Left ventricle myocardium inferior (tissue), 1 donor: ENCODE measurements around the gene ARSG. TPM values are rescaled to one million over a fixed set of nuclear protein-coding genes. Genes with fewer than 3 reads are reported as not detected.

Experiments used
- DNase-seq: peaks from one replicate; pipeline ENCODE4 v3.0.0-alpha.2; 2020
- H3K27ac ChIP-seq: fragments of 200-600 bp; replicated peaks from 2 replicates; pipeline ENCODE4 v1.8.0; 2021
- H3K27me3 ChIP-seq: fragments of 200-600 bp; 2 replicates; pipeline ENCODE4 v1.8.0; 2021; ENCODE audit warnings: low read depth
- H3K36me3 ChIP-seq: fragments of 200-600 bp; 2 replicates; pipeline ENCODE4 v1.8.0; 2021
- H3K4me1 ChIP-seq: fragments of 200-600 bp; 2 replicates; pipeline ENCODE4 v1.8.0; 2021
- H3K4me3 ChIP-seq: fragments of 200-600 bp; 2 replicates; pipeline ENCODE4 v1.8.0; 2021; ENCODE audit warnings: mild to moderate bottlenecking, moderate library complexity
- H3K9me3 ChIP-seq: fragments of 200-600 bp; replicated peaks from 2 replicates; pipeline ENCODE4 v1.8.0; 2021
- CTCF ChIP-seq: fragments of 200-600 bp; IDR thresholded peaks from 2 replicates; pipeline ENCODE4 v1.8.0; 2021; ENCODE audit warnings: antibody characterized with exemption, mild to moderate bottlenecking, borderline replicate concordance
- intact Hi-C: fragments of 100-400 bp; cut with micrococcal nuclease; formaldehyde crosslinking; loops from one replicate; pipeline ENCODE4 v1.11.0; 2022
- total RNA-seq: library from RNA; stranded (reverse); fragmentation: NEBNext Ultra II Directional; extraction: Animal tissue kit (Norgen Biotek cat#: 25700); gene quantifications from one replicate; pipeline ENCODE4 v1.2.1, GENCODE V29; 2021
- donor health status: DM: no; HTN: yes; CAD: no; lungs with severe emphysema.

Gene ARSG
- total RNA-seq, 1 donor from 2014 or later: 3.7 TPM

- intact Hi-C loops: no loop called here
- no peak overlapping the region for H3K4me3 ChIP-seq
- no peaks in the 10 kb centered on the region for H3K27me3 ChIP-seq
- TF ChIP-seq CTCF: no peak
- H3K9me3 ChIP-seq: no peaks in the 10 kb centered on the region
- no peaks in the 10 kb centered on the region for H3K36me3 ChIP-seq
- H3K27ac ChIP-seq: peak overlapping the region; percentile 75
- peaks cover 84% of the 10 kb centered on the region for H3K4me1 ChIP-seq
- DNase-seq: no peak
These were observed 91.3 kb downstream of the ARSG start for GRCh38 chr17:68382582-68383085.

GRCh38 chr17:68383120-68383442 is 91.8 kb downstream of the ARSG start:
- intact Hi-C loops: no loop called here
- no peak for TF ChIP-seq CTCF
- H3K4me3 ChIP-seq: no peak overlapping the region
- no peaks in the 10 kb centered on the region for H3K36me3 ChIP-seq
- H3K4me1 ChIP-seq: peaks cover 82% of the 10 kb centered on the region
- no peak for DNase-seq
- H3K27me3 ChIP-seq: no peaks in the 10 kb centered on the region
- H3K9me3 ChIP-seq: no peaks in the 10 kb centered on the region
- peak overlapping the region; percentile 75 for H3K27ac ChIP-seq

GRCh38 chr17:68383443-68384321 is 92.4 kb downstream of the ARSG start:
- Histone ChIP-seq H3K9me3 (no peaks in the 10 kb centered on the region), H3K27ac (peak overlapping the region; percentile 75), H3K4me1 (peaks cover 76% of the 10 kb centered on the region), H3K27me3 (no peaks in the 10 kb centered on the region), H3K4me3 (no peak overlapping the region), H3K36me3 (no peaks in the 10 kb centered on the region)
- intact Hi-C loops: no loop called here
- DNase-seq: no peak
- TF ChIP-seq CTCF: no peak

- no peak for DNase-seq
- Histone ChIP-seq H3K4me1 (peaks cover 68% of the 10 kb centered on the region), H3K27ac (peak overlapping the region; percentile 75), H3K36me3 (no peaks in the 10 kb centered on the region), H3K4me3 (no peak overlapping the region), H3K9me3 (no peaks in the 10 kb centered on the region), H3K27me3 (no peaks in the 10 kb centered on the region)
- no peak for TF ChIP-seq CTCF
- intact Hi-C loops: no loop called here
These were observed 93.2 kb downstream of the ARSG start for GRCh38 chr17:68384471-68384870.

GRCh38 chr17:68384941-68385340 is 93.6 kb downstream of the ARSG start:
- no peaks in the 10 kb centered on the region for H3K36me3 ChIP-seq
- peak overlapping the region; percentile 75 for H3K27ac ChIP-seq
- peaks cover 63% of the 10 kb centered on the region for H3K4me1 ChIP-seq
- no peaks in the 10 kb centered on the region for H3K9me3 ChIP-seq
- no peak for TF ChIP-seq CTCF
- DNase-seq: no peak
- H3K4me3 ChIP-seq: no peak overlapping the region
- no peaks in the 10 kb centered on the region for H3K27me3 ChIP-seq
- intact Hi-C loops: no loop called here
